Activated naive CD4-positive, alpha-beta T cell treated with anti-CD3 and anti-CD28 coated beads for 36 hours (primary cell): ENCODE data around the gene PEAK1. TPM values are rescaled to one million over a fixed set of nuclear protein-coding genes. Genes with fewer than 3 reads are reported as not detected.

Source experiments
- CTCF ChIA-PET: fragments of 350-600 bp; sonication (Branson Sonifier 250); formaldehyde crosslinking; loops from one replicate; lab custom pipeline; 2021; ENCODE audit warnings: antibody characterized with exemption; lab: Charles Lee
- DNase-seq: peaks from one replicate; pipeline ENCODE4 v3.0.0-alpha.2; 2020
- H3K27ac Mint-ChIP-seq: one replicate; pipeline ENCODE4 v1.8.0; 2021; ENCODE audit warnings: mild to moderate bottlenecking, mixed read lengths
- H3K27me3 Mint-ChIP-seq: one replicate; pipeline ENCODE4 v1.8.0; 2021; ENCODE audit warnings: low read depth, mixed read lengths
- H3K36me3 Mint-ChIP-seq: one replicate; pipeline ENCODE4 v1.8.0; 2021; ENCODE audit warnings: low read depth, mixed read lengths
- H3K4me1 Mint-ChIP-seq: one replicate; pipeline ENCODE4 v1.8.0; 2021; ENCODE audit warnings: low read depth, mixed read lengths
- H3K4me3 Mint-ChIP-seq: one replicate; pipeline ENCODE4 v1.8.0; 2021; ENCODE audit warnings: mild to moderate bottlenecking, moderate library complexity, mixed read lengths
- H3K9me3 Mint-ChIP-seq: one replicate; pipeline ENCODE4 v1.8.0; 2021; ENCODE audit warnings: mixed read lengths
- intact Hi-C: fragments of 100-400 bp; cut with micrococcal nuclease; formaldehyde crosslinking; loops from one replicate; pipeline ENCODE4 v1.15.1; 2023
- total RNA-seq, 2 experiments: library from RNA; stranded (reverse); gene quantifications; one replicate each; pipeline ENCODE4 v1.2.3, GENCODE V29; 2021

PEAK1 gene
- total RNA-seq, 2 experiments from 2014 or later: 26.6 to 28.0 TPM

GRCh38 chr15:77122576-77122975 is 297.3 kb downstream of the PEAK1 start:
- CTCF ChIA-PET: interaction anchor here (0.5 kb wide), 1 partner anchor 833 kb away, joined by 4 read pairs; no protein-coding TSS in a partner anchor
- intact Hi-C loops: no loop called here

GRCh38 chr15:77121599-77121998 is 298.3 kb downstream of the PEAK1 start:
- DNase-seq: no peak
- peaks cover 8% of the 10 kb centered on the region for H3K4me1 Mint-ChIP-seq
- CTCF ChIA-PET: interaction anchor here (1.3 to 4.9 kb wide), 2 partner anchors 422 to 425 kb away, joined by 3 to 27 read pairs; no protein-coding TSS in a partner anchor
- intact Hi-C loops: no loop called here
- H3K36me3 Mint-ChIP-seq: no peaks in the 10 kb centered on the region
- no peak overlapping the region for H3K4me3 Mint-ChIP-seq
- no peaks in the 10 kb centered on the region for H3K27me3 Mint-ChIP-seq
- no peak overlapping the region for H3K27ac Mint-ChIP-seq
- H3K9me3 Mint-ChIP-seq: no peaks in the 10 kb centered on the region

More at GRCh38 chr15:77122576-77122975, 297.3 kb downstream of the PEAK1 start:
- Mint-ChIP-seq H3K36me3 (no peaks in the 10 kb centered on the region), H3K27ac (no peak overlapping the region), H3K4me3 (no peak overlapping the region), H3K4me1 (peaks cover 8% of the 10 kb centered on the region), H3K27me3 (no peaks in the 10 kb centered on the region), H3K9me3 (no peaks in the 10 kb centered on the region)
- no peak for DNase-seq

GRCh38 chr15:77120576-77120975 is 299.3 kb downstream of the PEAK1 start:
- no peaks in the 10 kb centered on the region for H3K27me3 Mint-ChIP-seq
- H3K36me3 Mint-ChIP-seq: no peaks in the 10 kb centered on the region
- CTCF ChIA-PET: interaction anchor here (2.6 to 4.9 kb wide), 4 partner anchors 59 to 423 kb away, joined by 12 to 36 read pairs (median 20); no protein-coding TSS in a partner anchor
- no peak for DNase-seq
- no peaks in the 10 kb centered on the region for H3K9me3 Mint-ChIP-seq
- peaks cover 8% of the 10 kb centered on the region for H3K4me1 Mint-ChIP-seq
- intact Hi-C loops: no loop called here
- H3K27ac Mint-ChIP-seq: no peak overlapping the region
- H3K4me3 Mint-ChIP-seq: no peak overlapping the region

GRCh38 chr15:77119446-77119845 is 300.5 kb downstream of the PEAK1 start:
- Mint-ChIP-seq H3K36me3 (no peaks in the 10 kb centered on the region), H3K4me3 (no peak overlapping the region), H3K27ac (no peak overlapping the region), H3K27me3 (no peaks in the 10 kb centered on the region), H3K9me3 (no peaks in the 10 kb centered on the region), H3K4me1 (peaks cover 8% of the 10 kb centered on the region)
- intact Hi-C loops: loop anchor here (2.0 to 5.0 kb wide), 2 partner anchors 68 to 147 kb away; no protein-coding TSS in a partner anchor
- no peak for DNase-seq
- CTCF ChIA-PET: interaction anchor here (0.7 to 4.9 kb wide), 13 partner anchors 12 to 427 kb away, joined by 3 to 36 read pairs (median 5); no protein-coding TSS in a partner anchor

DNA sequence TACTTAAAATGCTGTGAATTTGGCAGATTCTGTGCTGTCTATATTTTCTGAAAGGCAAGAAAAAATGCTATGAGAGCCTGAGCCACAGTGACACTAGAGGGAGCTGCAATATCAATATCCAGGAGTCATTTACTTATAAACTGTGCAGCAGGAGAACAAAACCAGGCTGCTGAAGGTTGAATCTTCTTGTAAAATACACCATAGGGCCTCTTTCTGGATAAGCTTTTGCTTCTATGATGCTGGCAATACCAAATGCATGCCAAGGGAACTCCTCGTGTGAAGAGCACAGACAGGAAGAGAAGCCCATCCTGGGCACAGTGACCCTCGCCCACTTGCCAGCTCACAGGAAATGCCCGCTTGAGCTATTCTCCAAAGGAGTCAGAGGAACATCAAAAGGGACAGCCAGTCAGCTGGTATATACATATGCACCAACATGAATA is 301.0 kb downstream of the PEAK1 start:
- Mint-ChIP-seq H3K4me3 (no peak overlapping the region), H3K9me3 (no peaks in the 10 kb centered on the region), H3K27me3 (no peaks in the 10 kb centered on the region), H3K27ac (no peak overlapping the region), H3K4me1 (peaks cover 8% of the 10 kb centered on the region), H3K36me3 (peaks cover under 1% of the 10 kb centered on the region)
- intact Hi-C loops: loop anchor here (1.0 to 5.0 kb wide), 4 partner anchors 68 to 424 kb away; no protein-coding TSS in a partner anchor
- CTCF ChIA-PET: interaction anchor here (0.6 to 4.9 kb wide), 19 partner anchors 12 to 428 kb away, joined by 3 to 36 read pairs (median 4); no protein-coding TSS in a partner anchor
- DNase-seq: peak; percentile 64

- CTCF ChIA-PET: interaction anchor here (0.8 to 1.0 kb wide), 2 partner anchors 427 to 429 kb away, joined by 4 read pairs; no protein-coding TSS in a partner anchor
- Mint-ChIP-seq H3K36me3 (peaks cover 2% of the 10 kb centered on the region), H3K27me3 (no peaks in the 10 kb centered on the region), H3K27ac (no peak overlapping the region), H3K9me3 (no peaks in the 10 kb centered on the region), H3K4me3 (no peak overlapping the region), H3K4me1 (peaks cover 6% of the 10 kb centered on the region)
- DNase-seq: no peak
- intact Hi-C loops: loop anchor here (5.0 kb wide), 1 partner anchor 72 kb away; no protein-coding TSS in a partner anchor
These were observed 304.7 kb downstream of the PEAK1 start for GRCh38 chr15:77115179-77115578.

- CTCF ChIA-PET: interaction anchor here (0.7 to 1.6 kb wide), 4 partner anchors 11 to 430 kb away, joined by 3 to 10 read pairs (median 3); no protein-coding TSS in a partner anchor
- no peak for DNase-seq
- H3K4me1 Mint-ChIP-seq: no peaks in the 10 kb centered on the region
- no peaks in the 10 kb centered on the region for H3K27me3 Mint-ChIP-seq
- no peak overlapping the region for H3K4me3 Mint-ChIP-seq
- H3K9me3 Mint-ChIP-seq: no peaks in the 10 kb centered on the region
- intact Hi-C loops: no loop called here
- H3K27ac Mint-ChIP-seq: no peak overlapping the region
- peaks cover 2% of the 10 kb centered on the region for H3K36me3 Mint-ChIP-seq
These were observed 306.9 kb downstream of the PEAK1 start for GRCh38 chr15:77112838-77113504.

GRCh38 chr15:77111789-77112188 is 308.1 kb downstream of the PEAK1 start:
- H3K27me3 Mint-ChIP-seq: no peaks in the 10 kb centered on the region
- DNase-seq: no peak

DNA sequence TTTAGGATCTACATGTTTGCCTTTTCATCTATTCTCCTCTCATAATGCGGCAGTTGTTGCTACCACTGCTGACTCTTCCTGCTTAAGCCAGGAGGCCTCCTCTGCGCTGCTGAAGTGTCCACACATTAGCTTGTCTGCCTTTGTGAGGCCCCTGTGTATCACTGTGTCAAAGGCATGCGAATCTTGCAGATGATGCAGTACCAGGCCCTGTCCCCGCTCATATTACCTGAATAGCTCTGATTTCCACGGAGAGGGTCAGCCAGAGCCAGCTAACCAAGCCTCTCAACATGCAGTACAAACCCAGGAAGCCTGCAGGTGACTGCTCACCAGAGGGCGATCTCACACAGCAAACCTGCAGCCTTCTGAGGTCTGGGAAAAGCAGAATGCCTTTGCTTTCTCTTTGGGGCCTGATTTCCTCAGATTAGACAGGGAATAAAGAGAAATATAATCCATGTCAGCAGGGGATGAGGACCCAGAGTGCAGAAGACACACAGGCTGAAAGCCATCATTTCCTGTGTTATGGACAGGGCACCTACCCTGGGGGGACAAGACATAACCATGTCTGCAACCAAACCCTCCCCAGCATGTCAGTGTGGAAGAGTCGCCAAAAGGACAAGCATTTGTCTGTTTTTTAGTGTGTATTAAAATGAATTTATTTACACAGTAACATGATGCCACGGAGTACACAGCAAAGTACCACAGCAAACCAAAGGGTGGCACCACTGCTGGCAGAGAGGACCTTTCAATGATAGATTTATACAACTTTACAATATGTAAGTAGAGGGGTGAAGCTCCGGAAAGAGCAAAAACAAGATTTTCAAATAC is 312.2 kb downstream of the PEAK1 start:
- Mint-ChIP-seq H3K9me3 (no peaks in the 10 kb centered on the region), H3K4me3 (no peak overlapping the region), H3K27me3 (no peaks in the 10 kb centered on the region), H3K4me1 (no peaks in the 10 kb centered on the region), H3K27ac (no peak overlapping the region), H3K36me3 (no peaks in the 10 kb centered on the region)
- DNase-seq: peak; percentile 71
- CTCF ChIA-PET: interaction anchor here (0.7 to 8.2 kb wide), 14 partner anchors 10 to 436 kb away, joined by 3 to 36 read pairs (median 4); no protein-coding TSS in a partner anchor
- intact Hi-C loops: loop anchor here (1.0 kb wide), 1 partner anchor 436 kb away; no protein-coding TSS in a partner anchor

More at GRCh38 chr15:77111789-77112188, 308.1 kb downstream of the PEAK1 start:
- Mint-ChIP-seq H3K4me3 (no peak overlapping the region), H3K27ac (no peak overlapping the region), H3K4me1 (no peaks in the 10 kb centered on the region), H3K36me3 (peaks cover 2% of the 10 kb centered on the region), H3K9me3 (no peaks in the 10 kb centered on the region)
- intact Hi-C loops: no loop called here
- CTCF ChIA-PET: no interaction called here

GRCh38 chr15:77107068-77107467 is 312.8 kb downstream of the PEAK1 start:
- intact Hi-C loops: loop anchor here (1.0 kb wide), 1 partner anchor 436 kb away; no protein-coding TSS in a partner anchor
- Mint-ChIP-seq H3K4me1 (no peaks in the 10 kb centered on the region), H3K9me3 (no peaks in the 10 kb centered on the region), H3K27me3 (no peaks in the 10 kb centered on the region), H3K27ac (no peak overlapping the region), H3K36me3 (no peaks in the 10 kb centered on the region), H3K4me3 (no peak overlapping the region)
- CTCF ChIA-PET: interaction anchor here (0.7 to 8.2 kb wide), 12 partner anchors 11 to 436 kb away, joined by 3 to 36 read pairs (median 4); no protein-coding TSS in a partner anchor
- no peak for DNase-seq

DNA sequence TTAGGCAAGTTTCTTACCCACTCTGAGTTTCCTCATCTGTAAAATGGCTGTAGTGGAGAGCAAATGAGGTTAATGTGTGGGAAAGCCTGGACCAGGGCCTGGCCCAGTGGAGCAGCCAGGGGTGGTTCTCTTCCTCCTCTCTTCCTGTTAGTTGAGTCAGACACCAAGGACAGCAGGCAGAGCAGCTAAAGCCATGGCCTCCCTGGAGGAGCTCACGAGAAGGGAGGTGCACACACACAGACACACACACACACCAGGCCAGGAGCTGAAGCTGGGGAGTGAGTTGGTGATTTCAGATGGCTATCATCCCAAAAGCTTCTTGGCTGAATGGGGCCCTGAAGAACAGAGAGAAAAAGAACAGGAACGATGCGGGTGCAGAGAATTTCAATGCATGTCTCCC is 315.7 kb downstream of the PEAK1 start:
- H3K4me3 Mint-ChIP-seq: no peak overlapping the region
- no peaks in the 10 kb centered on the region for H3K36me3 Mint-ChIP-seq
- no peak overlapping the region for H3K27ac Mint-ChIP-seq
- no peaks in the 10 kb centered on the region for H3K27me3 Mint-ChIP-seq
- H3K9me3 Mint-ChIP-seq: no peaks in the 10 kb centered on the region
- intact Hi-C loops: no loop called here
- CTCF ChIA-PET: interaction anchor here (0.6 to 8.2 kb wide), 6 partner anchors 11 to 439 kb away, joined by 3 to 36 read pairs (median 9); no protein-coding TSS in a partner anchor
- no peak for DNase-seq
- no peaks in the 10 kb centered on the region for H3K4me1 Mint-ChIP-seq
